Stimulated activated CD4-positive, alpha-beta T cell treated with anti-CD3 and anti-CD28 coated beads, Interleukin-4, amount 100 ng/mL, for 48 hours (primary cell): ENCODE results near the gene SMAD3.
A peak's percentile ranks its signal among the peaks of the same experiment; 100 is the strongest.

ENCODE experiments used
- DNase-seq, 2 donors: peaks; one replicate each; pipeline ENCODE4 v3.0.0-alpha.2; 2020; ENCODE audit warnings: low read depth in 2 of 2

SMAD3 gene

GRCh38 chr15:67080900-67081431 lies 15.6 kb downstream of the SMAD3 start:
- peak; percentile 56 to 69 for DNase-seq

GRCh38 chr15:67082007-67082536 lies 16.7 kb downstream of the SMAD3 start:
- DNase-seq, result no peak

GRCh38 chr15:67083135-67083762 lies 17.8 kb downstream of the SMAD3 start:
- DNase-seq, result no peak

GRCh38 chr15:67084561-67084960 lies 19.2 kb downstream of the SMAD3 start:
- no peak for DNase-seq

- peak in 1 of 2 donors; percentile 59 for DNase-seq
Measured at GRCh38 chr15:67085237-67085817, 19.9 kb downstream of the SMAD3 start.

GRCh38 chr15:67085818-67086636 lies 20.6 kb downstream of the SMAD3 start:
- no peak for DNase-seq

- no peak for DNase-seq
Measured at GRCh38 chr15:67086637-67086914, 21.2 kb downstream of the SMAD3 start.

- DNase-seq, result no peak
Measured at GRCh38 chr15:67087507-67088172, 22.2 kb downstream of the SMAD3 start.

GRCh38 chr15:67089217-67090193 lies 24.1 kb downstream of the SMAD3 start:
- no peak for DNase-seq

- no peak for DNase-seq
Measured at GRCh38 chr15:67090297-67091070, 25.1 kb downstream of the SMAD3 start.

- peak; percentile 47 to 69 for DNase-seq
Measured at GRCh38 chr15:67091071-67091979, 25.9 kb downstream of the SMAD3 start.

GRCh38 chr15:67091980-67092677 lies 26.7 kb downstream of the SMAD3 start:
- no peak for DNase-seq

- no peak for DNase-seq
Measured at GRCh38 chr15:67092752-67093503, 27.5 kb downstream of the SMAD3 start.

- DNase-seq, result no peak
Measured at GRCh38 chr15:67093504-67093862, 28.1 kb downstream of the SMAD3 start.

GRCh38 chr15:67094001-67094826 lies 28.8 kb downstream of the SMAD3 start:
- no peak for DNase-seq

GRCh38 chr15:67095912-67096311 lies 30.5 kb downstream of the SMAD3 start:
- DNase-seq, result no peak
